ENCODE data around the gene TUBE1. TPM values are rescaled to one million over a fixed set of nuclear protein-coding genes. Genes with fewer than 3 reads are reported as not detected.

The TUBE1 gene
- total RNA-seq, 2 experiments from 2014 or later = 27.6 to 28.2 TPM

DNA sequence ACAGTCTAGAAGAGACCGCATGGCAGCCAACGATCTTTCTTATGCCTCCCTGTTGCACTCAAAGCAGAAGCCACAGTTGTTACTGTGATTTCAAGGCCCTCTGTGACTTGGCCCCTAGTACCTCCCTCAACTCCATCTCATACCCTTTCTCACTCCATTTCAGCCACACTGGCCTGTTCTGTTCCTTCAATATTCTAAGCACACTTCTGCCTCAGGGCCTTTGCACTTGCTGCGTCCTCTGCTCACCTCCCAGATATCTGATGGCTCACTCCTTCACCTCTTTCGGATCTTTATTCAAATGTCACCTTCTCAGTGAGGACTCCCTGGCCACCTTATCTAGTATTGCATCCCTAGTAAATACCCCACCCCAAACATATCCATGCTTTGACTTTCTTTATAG is 62.8 kb downstream of the TUBE1 start:
- Mint-ChIP-seq H3K36me3 (peaks cover 9% of the 10 kb centered on the region), H3K4me1 (peaks cover 25% of the 10 kb centered on the region), H3K27ac (no peak overlapping the region), H3K27me3 (no peaks in the 10 kb centered on the region), H3K4me3 (no peak overlapping the region), H3K9me3 (peaks cover 9% of the 10 kb centered on the region)
- POLR2A ChIA-PET = no interaction called here
- no peak for ATAC-seq (ENCODE audit: low read depth)
- no peak for DNase-seq

DNA sequence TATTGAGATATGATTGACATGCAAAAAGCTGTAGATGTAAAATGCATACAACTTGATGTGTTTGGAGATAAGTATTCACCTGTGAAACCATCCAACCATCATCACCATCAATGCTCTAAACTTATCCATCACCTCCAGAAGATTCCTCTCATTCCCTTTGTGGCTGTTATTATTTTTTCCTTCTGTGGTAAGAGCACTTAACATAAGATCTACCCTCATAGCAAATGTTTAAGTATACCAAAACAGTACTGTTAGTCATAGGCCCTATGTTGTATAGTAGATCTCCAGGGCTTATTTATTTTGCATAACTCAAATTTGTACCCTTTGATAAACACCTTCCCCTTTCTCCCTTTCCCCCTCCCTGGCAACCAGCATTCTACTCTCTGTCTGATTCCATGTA is 64.5 kb downstream of the TUBE1 start:
- Mint-ChIP-seq H3K36me3 (peaks cover 9% of the 10 kb centered on the region), H3K27me3 (no peaks in the 10 kb centered on the region), H3K4me1 (peaks cover 9% of the 10 kb centered on the region), H3K27ac (no peak overlapping the region), H3K9me3 (peaks cover 9% of the 10 kb centered on the region), H3K4me3 (no peak overlapping the region)
- ATAC-seq (ENCODE audit: low read depth) (no peak), DNase-seq (no peak)
- POLR2A ChIA-PET = interaction anchor here (0.7 kb wide), 1 partner anchor 17 kb away, joined by 3 read pairs; no protein-coding TSS in a partner anchor

DNA sequence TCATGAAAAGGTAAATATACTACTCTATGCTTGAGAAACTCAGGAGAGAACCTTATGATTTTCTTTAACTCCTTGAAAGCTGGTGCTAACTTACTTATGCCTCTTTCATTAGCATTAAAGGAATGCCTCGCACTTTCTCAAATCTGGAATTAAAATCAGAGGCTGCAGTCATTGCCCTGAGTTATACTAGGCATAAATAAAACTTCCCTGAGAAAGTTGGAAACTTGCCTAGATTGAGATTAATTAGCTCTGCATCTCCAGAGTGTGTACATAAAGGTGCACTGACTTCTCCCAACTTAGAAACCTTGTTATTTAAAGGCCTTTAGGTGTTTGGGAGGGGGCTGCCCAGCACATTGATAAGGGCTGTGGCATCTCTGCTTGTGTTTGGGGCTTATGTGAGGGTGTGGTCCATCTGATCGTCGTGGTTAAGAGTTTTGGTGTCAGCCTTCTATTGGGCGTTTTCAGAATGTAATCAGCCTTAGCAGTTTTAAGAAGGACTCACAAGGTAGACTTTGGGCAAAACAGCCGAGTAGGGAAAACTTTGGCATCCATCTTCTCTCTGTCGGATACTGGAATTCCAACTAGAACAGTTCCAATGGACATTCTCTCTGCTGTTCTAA is 65.5 kb downstream of the TUBE1 start:
- Mint-ChIP-seq H3K27ac (no peak overlapping the region), H3K9me3 (peaks cover 9% of the 10 kb centered on the region), H3K4me3 (no peak overlapping the region), H3K4me1 (peaks cover 1% of the 10 kb centered on the region), H3K36me3 (peaks cover 9% of the 10 kb centered on the region), H3K27me3 (no peaks in the 10 kb centered on the region)
- POLR2A ChIA-PET = no interaction called here
- no peak for DNase-seq
- no peak for ATAC-seq (ENCODE audit: low read depth)

Other genes with a start within 250 kb of the TUBE1 start
- 100 to 1,000 TPM; 363 to 409 TPM for gene FYN, start 214.0 kb downstream of the TUBE1 start, total RNA-seq
- not detected for gene CCN6, start 33.4 kb downstream of the TUBE1 start, total RNA-seq
- 1 to 10 TPM; 1.9 to 2.3 TPM for gene FAM229B, start 109 bp upstream of the TUBE1 start, total RNA-seq
- gene LAMA4, start 167.1 kb upstream of the TUBE1 start, total RNA-seq = not detected